ACC112 (cell line): Measurements from ENCODE around the gene SLC7A5.
"Not testable (repeated sequence)": the region's sequence is repeated elsewhere in the genome, so short reads cannot be mapped to it uniquely, and the experiment has no call there.

Source experiments
- H2AFZ ChIP-seq: fragments of 200-600 bp; sonication (generic); one replicate; pipeline ENCODE4 v1.6.0; 2017; ENCODE audit warnings: antibody characterized with exemption, low read length; ENCODE audit not compliant: unreplicated experiment
- H3K27ac ChIP-seq: fragments of 200-600 bp; sonication (generic); 2 replicates; pipeline ENCODE4 v1.5.1; 2014; ENCODE audit warnings: low read depth, mild to moderate bottlenecking, antibody characterized with exemption, low read length, moderate library complexity
- H3K27me3 ChIP-seq: fragments of 200-600 bp; sonication (generic); 2 replicates; pipeline ENCODE4 v1.6.1; 2014; ENCODE audit warnings: mild to moderate bottlenecking, antibody characterized with exemption, low read length, moderate library complexity, mixed read lengths; ENCODE audit not compliant: insufficient read depth
- H3K36me3 ChIP-seq: fragments of 200-600 bp; sonication (generic); 2 replicates; pipeline ENCODE4 v1.6.1; 2016; ENCODE audit warnings: mild to moderate bottlenecking, antibody characterized with exemption, low read length, moderate library complexity, mixed read lengths; ENCODE audit not compliant: insufficient read depth
- H3K4me1 ChIP-seq: fragments of 200-600 bp; sonication (generic); one replicate; pipeline ENCODE4 v1.6.1; 2016; ENCODE audit warnings: low read length, mixed read lengths; ENCODE audit not compliant: insufficient read depth, unreplicated experiment, control insufficient read depth
- H3K4me3 ChIP-seq: fragments of 200-600 bp; sonication (generic); 2 replicates; pipeline ENCODE4 v1.5.1; 2014; ENCODE audit warnings: mild to moderate bottlenecking, low read depth, low read length
- H3K79me2 ChIP-seq: fragments of 200-600 bp; sonication (generic); one replicate; pipeline ENCODE4 v1.6.0; 2016; ENCODE audit warnings: low read length; ENCODE audit not compliant: control insufficient read depth, unreplicated experiment, insufficient read depth

SLC7A5 gene

GRCh38 chr16:87870418-87871291, 1.3 kb upstream of the SLC7A5 start:
- H3K36me3 ChIP-seq, H2AFZ ChIP-seq, H3K4me1 ChIP-seq, H3K4me3 ChIP-seq, H3K79me2 ChIP-seq, H3K27me3 ChIP-seq: not testable (repeated sequence)
- peak overlapping the region; percentile 27; the same call in 1 of the 2 replicates for H3K27ac ChIP-seq

GRCh38 chr16:87869879-87870417, 641 bp upstream of the SLC7A5 start:
- H3K27ac ChIP-seq, result peak overlapping the region; percentile 23; the same call in 1 of the 2 replicates
- H3K36me3 ChIP-seq, H2AFZ ChIP-seq, H3K4me1 ChIP-seq, H3K27me3 ChIP-seq, H3K4me3 ChIP-seq: not testable (repeated sequence)
- H3K79me2 ChIP-seq, result peaks cover 11% of the 10 kb centered on the region

- not testable (repeated sequence) for H2AFZ ChIP-seq, H3K27me3 ChIP-seq, H3K4me1 ChIP-seq, H3K36me3 ChIP-seq
- peaks cover 17% of the 10 kb centered on the region for H3K79me2 ChIP-seq
- peak overlapping the region; percentile 85 for H3K4me3 ChIP-seq
- H3K27ac ChIP-seq, result peak overlapping the region; percentile 68
These were observed 865 bp downstream of the SLC7A5 start for GRCh38 chr16:87868254-87869029.

- H3K79me2 ChIP-seq, result peaks cover 28% of the 10 kb centered on the region
- not testable (repeated sequence) for H2AFZ ChIP-seq, H3K27ac ChIP-seq, H3K36me3 ChIP-seq, H3K27me3 ChIP-seq, H3K4me1 ChIP-seq, H3K4me3 ChIP-seq
These were observed 3.3 kb downstream of the SLC7A5 start for GRCh38 chr16:87865902-87866555.

- Histone ChIP-seq H3K27me3 (no peaks in the 10 kb centered on the region), H3K79me2 (peaks cover 39% of the 10 kb centered on the region), H2AFZ (no peak overlapping the region), H3K36me3 (no peaks in the 10 kb centered on the region), H3K4me3 (no peak overlapping the region), H3K27ac (no peak overlapping the region), H3K4me1 (peaks cover 11% of the 10 kb centered on the region)
These were observed 4.8 kb downstream of the SLC7A5 start for GRCh38 chr16:87864331-87864989.

GRCh38 chr16:87863327-87863635, 6.0 kb downstream of the SLC7A5 start:
- H3K27me3 ChIP-seq, H2AFZ ChIP-seq, H3K27ac ChIP-seq, H3K36me3 ChIP-seq, H3K4me3 ChIP-seq: not testable (repeated sequence)
- H3K4me1 ChIP-seq, result peaks cover 11% of the 10 kb centered on the region
- peaks cover 39% of the 10 kb centered on the region for H3K79me2 ChIP-seq

- H3K36me3 ChIP-seq, H3K4me3 ChIP-seq, H2AFZ ChIP-seq, H3K27me3 ChIP-seq, H3K27ac ChIP-seq: not testable (repeated sequence)
- Histone ChIP-seq H3K4me1 (peaks cover 11% of the 10 kb centered on the region), H3K79me2 (peaks cover 39% of the 10 kb centered on the region)
These were observed 6.5 kb downstream of the SLC7A5 start for GRCh38 chr16:87862597-87863326.

GRCh38 chr16:87861300-87862099, 7.8 kb downstream of the SLC7A5 start:
- H2AFZ ChIP-seq, H3K36me3 ChIP-seq, H3K27me3 ChIP-seq, H3K4me3 ChIP-seq, H3K27ac ChIP-seq: not testable (repeated sequence)
- Histone ChIP-seq H3K79me2 (peaks cover 31% of the 10 kb centered on the region), H3K4me1 (peaks cover 15% of the 10 kb centered on the region)

GRCh38 chr16:87860553-87861299, 8.6 kb downstream of the SLC7A5 start:
- no peak overlapping the region for H3K4me3 ChIP-seq
- H3K79me2 ChIP-seq, result peaks cover 31% of the 10 kb centered on the region
- no peak overlapping the region for H3K27ac ChIP-seq
- H3K27me3 ChIP-seq, result no peaks in the 10 kb centered on the region
- no peaks in the 10 kb centered on the region for H3K36me3 ChIP-seq
- H2AFZ ChIP-seq, result no peak overlapping the region
- H3K4me1 ChIP-seq, result peaks cover 22% of the 10 kb centered on the region
